Prostate gland (tissue), 2 donors: ENCODE results near the gene SIRT2. TPM values are rescaled to one million over a fixed set of nuclear protein-coding genes. Genes with fewer than 3 reads are reported as not detected.
"Not testable (repeated sequence)": the region's sequence is repeated elsewhere in the genome, so short reads cannot be mapped to it uniquely, and the experiment has no call there.

Experiments
- DNase-seq: peaks from one replicate; pipeline ENCODE4 v3.0.0-alpha.2; 2019; ENCODE audit warnings: low spot score
- H3K27ac ChIP-seq, 2 donors: fragments of 200-600 bp; sonication (generic); 2 replicates each; pipeline ENCODE4 v1.5.1; 2017 to 2019
- H3K27me3 ChIP-seq: fragments of 200-600 bp; sonication (generic); replicated peaks from 2 replicates; pipeline ENCODE4 v1.5.1; 2019; ENCODE audit not compliant: insufficient read depth
- H3K36me3 ChIP-seq, 2 donors: fragments of 200-600 bp; sonication (generic); 1 replicate in 1 of 2; 2 replicates in 1 of 2; pipeline versions ENCODE4 v1.5.1 to v1.8.1; 2017 to 2019
- H3K4me1 ChIP-seq: fragments of 200-600 bp; sonication (generic); replicated peaks from 2 replicates; pipeline ENCODE4 v1.5.1; 2019
- H3K4me3 ChIP-seq, 2 donors: fragments of 200-600 bp; sonication (generic); 2 replicates each; pipeline ENCODE4 v1.5.1; 2017 to 2019
- H3K9me3 ChIP-seq: fragments of 200-600 bp; sonication (generic); 2 replicates; pipeline ENCODE4 v1.5.1; 2017
- POLR2A ChIP-seq: fragments of 450-650 bp; IDR thresholded peaks from one replicate; pipeline ENCODE4 v1.6.1; 2016; ENCODE audit warnings: antibody characterized with exemption, mild to moderate bottlenecking
- POLR2AphosphoS5 ChIP-seq: sonication (generic); formaldehyde crosslinking; IDR thresholded peaks from one replicate; pipeline ENCODE4 v1.6.1; 2017; ENCODE audit warnings: antibody characterized with exemption
- WGBS: methylation state at CpG from one replicate; pipeline ENCODE4 v1.1.5; 2018; 5-methylcytosine and 5-hydroxymethylcytosine counted together
- intact Hi-C: fragments of 100-400 bp; cut with DNase I; formaldehyde crosslinking; loops from one replicate; pipeline ENCODE4 v1.14.2; 2022
- total RNA-seq, 2 donors: library from RNA; depleted of rRNA; stranded (reverse); fragments of >200 nt; gene quantifications; one replicate each; pipeline ENCODE4 v1.1.0, GENCODE V29; 2016
- TF ChIP-seq, protein P1 (sequence below), 4 experiments: fragments of 200-600 bp in 2 of 4; fragments of 450-650 bp in 2 of 4; sonication (generic) in 2 of 4; IDR thresholded peaks; 1 replicate in 3 of 4; 2 replicates in 1 of 4; pipeline ENCODE4 v1.5.1; 2016 to 2019; ENCODE audit warnings: antibody characterized with exemption in 4 of 4, mild to moderate bottlenecking in 2 of 4, moderate library complexity in 2 of 4

SIRT2 gene
- total RNA-seq, 2 donors from 2014 or later = 55.8 to 89.0 TPM

DNA sequence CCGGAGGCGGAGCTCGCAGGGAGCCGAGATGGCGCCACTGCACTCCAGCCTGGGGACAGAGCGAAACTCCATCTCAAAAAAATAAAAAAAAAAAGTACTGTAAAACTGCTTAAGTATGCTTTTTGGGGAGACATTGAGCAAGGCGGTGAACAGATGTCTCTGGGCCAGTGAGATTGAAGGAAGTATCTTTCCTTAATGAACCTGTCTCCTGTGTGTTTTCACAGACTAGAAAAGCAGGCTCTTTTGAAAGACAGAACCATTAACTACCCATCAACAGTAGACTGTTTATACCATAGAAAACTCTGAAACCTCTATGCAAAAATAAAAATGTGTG, 66.4 kb downstream of the SIRT2 start:
- H3K9me3 ChIP-seq = no peaks in the 10 kb centered on the region
- intact Hi-C loops = loop anchor here (10.0 kb wide), 2 partner anchors 108 to 188 kb away; partner anchors contain the start of gene ACTN4
- no peaks in the 10 kb centered on the region for H3K27me3 ChIP-seq
- H3K27ac ChIP-seq = peak overlapping the region in 1 of 2 donors; percentile 88
- peaks cover 0 to 9% of the 10 kb centered on the region in 2 donors for H3K36me3 ChIP-seq
- DNase-seq = no peak
- TF ChIP-seq POLR2A = no peak
- TF ChIP-seq, protein P1, sequence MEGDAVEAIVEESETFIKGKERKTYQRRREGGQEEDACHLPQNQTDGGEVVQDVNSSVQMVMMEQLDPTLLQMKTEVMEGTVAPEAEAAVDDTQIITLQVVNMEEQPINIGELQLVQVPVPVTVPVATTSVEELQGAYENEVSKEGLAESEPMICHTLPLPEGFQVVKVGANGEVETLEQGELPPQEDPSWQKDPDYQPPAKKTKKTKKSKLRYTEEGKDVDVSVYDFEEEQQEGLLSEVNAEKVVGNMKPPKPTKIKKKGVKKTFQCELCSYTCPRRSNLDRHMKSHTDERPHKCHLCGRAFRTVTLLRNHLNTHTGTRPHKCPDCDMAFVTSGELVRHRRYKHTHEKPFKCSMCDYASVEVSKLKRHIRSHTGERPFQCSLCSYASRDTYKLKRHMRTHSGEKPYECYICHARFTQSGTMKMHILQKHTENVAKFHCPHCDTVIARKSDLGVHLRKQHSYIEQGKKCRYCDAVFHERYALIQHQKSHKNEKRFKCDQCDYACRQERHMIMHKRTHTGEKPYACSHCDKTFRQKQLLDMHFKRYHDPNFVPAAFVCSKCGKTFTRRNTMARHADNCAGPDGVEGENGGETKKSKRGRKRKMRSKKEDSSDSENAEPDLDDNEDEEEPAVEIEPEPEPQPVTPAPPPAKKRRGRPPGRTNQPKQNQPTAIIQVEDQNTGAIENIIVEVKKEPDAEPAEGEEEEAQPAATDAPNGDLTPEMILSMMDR (IDR thresholded peaks at IDR 0.05) = no peak
- no peak for TF ChIP-seq POLR2AphosphoS5
- WGBS = 96% methylated on average over 7 of the region's 7 CpGs
- peaks cover 27% of the 10 kb centered on the region for H3K4me1 ChIP-seq
- H3K4me3 ChIP-seq = no peak overlapping the region

- no peaks in the 10 kb centered on the region for H3K9me3 ChIP-seq
- H3K27ac ChIP-seq = peak overlapping the region; percentile 88 to 89
- peak; percentile 65 for DNase-seq
- WGBS = 2% methylated on average over 16 of the region's 16 CpGs
- TF ChIP-seq POLR2AphosphoS5 (no peak), POLR2A (no peak)
- TF ChIP-seq, protein P1 (IDR thresholded peaks at IDR 0.05) = no peak
- peaks cover 0 to 2% of the 10 kb centered on the region in 2 donors for H3K36me3 ChIP-seq
- intact Hi-C loops = loop anchor here (10.0 kb wide), 2 partner anchors 106 to 186 kb away; partner anchors contain the start of gene ACTN4
- H3K4me3 ChIP-seq = peak overlapping the region; percentile 57 to 58
- H3K4me1 ChIP-seq = peaks cover 16% of the 10 kb centered on the region
- no peaks in the 10 kb centered on the region for H3K27me3 ChIP-seq
Observed at GRCh38 chr19:38831142-38831605, 68.2 kb downstream of the SIRT2 start.

DNA sequence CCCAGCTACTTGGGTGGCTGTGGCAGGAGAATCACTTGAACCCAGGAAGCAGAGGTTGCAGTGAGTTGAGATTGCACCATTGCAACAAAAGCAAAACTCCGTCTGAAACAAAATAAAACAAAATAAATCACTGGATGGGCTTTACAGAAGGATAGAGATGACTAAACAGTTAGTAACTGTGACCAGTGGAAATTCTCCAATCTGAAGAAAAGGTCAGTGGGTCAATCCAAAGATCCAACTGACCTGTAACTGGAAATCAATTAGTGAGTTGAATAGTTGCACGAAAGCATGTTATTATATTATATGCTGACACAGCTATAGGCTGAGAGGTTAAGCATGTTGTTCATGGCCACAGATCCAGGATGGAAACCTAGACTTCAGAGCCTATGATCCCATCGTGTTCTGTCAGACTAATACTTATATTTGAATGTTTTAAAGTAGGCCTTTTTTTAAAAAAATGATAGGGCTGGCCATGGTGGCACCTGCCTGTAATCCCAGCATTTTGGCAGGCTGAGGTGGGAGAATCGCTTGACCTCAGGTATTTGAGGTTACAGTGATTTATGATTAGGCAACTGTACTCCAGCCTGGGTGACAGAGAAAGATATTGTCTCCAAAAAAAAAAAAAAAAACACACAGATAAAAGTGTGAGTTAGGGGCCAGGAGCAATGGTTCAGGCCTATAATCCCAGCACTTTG, 69.2 kb downstream of the SIRT2 start:
- no peak for TF ChIP-seq POLR2A
- TF ChIP-seq, protein P1 (IDR thresholded peaks at IDR 0.05) = no peak
- TF ChIP-seq POLR2AphosphoS5 = no peak
- intact Hi-C loops = loop anchor here (10.0 kb wide), 2 partner anchors 105 to 185 kb away; partner anchors contain the start of gene ACTN4
- Histone ChIP-seq H3K27me3 (no peaks in the 10 kb centered on the region), H3K36me3 (no peaks in the 10 kb centered on the region), H3K4me1 (peaks cover 7% of the 10 kb centered on the region), H3K27ac (no peak overlapping the region), H3K4me3 (no peak overlapping the region), H3K9me3 (no peaks in the 10 kb centered on the region)
- DNase-seq = no peak
- WGBS = 80% methylated on average over 4 of the region's 4 CpGs

- intact Hi-C loops, H3K9me3 ChIP-seq, H3K4me1 ChIP-seq, H3K36me3 ChIP-seq, DNase-seq, H3K27ac ChIP-seq, H3K4me3 ChIP-seq, H3K27me3 ChIP-seq: not testable (repeated sequence)
- WGBS = 95% methylated on average over 7 of the region's 7 CpGs
Observed at GRCh38 chr19:38829203-38829602, 70.2 kb downstream of the SIRT2 start.

Other genes with a start within 250 kb of the SIRT2 start
- 1 to 10 TPM; 2.3 to 6.0 TPM for gene CAPN12, start 155.1 kb downstream of the SIRT2 start, total RNA-seq
- gene LGALS7, start 126.1 kb downstream of the SIRT2 start, total RNA-seq = not detected
- gene LGALS7B, start 110.4 kb downstream of the SIRT2 start, total RNA-seq = 1 to 10 TPM; 3.8 to 9.8 TPM
- 1 to 10 TPM in 1 of 2 donors, under 1 TPM in 1; 0.91 to 3.7 TPM for gene LGALS4, start 86.7 kb downstream of the SIRT2 start, total RNA-seq
- 100 to 1,000 TPM; 129 to 158 TPM for gene ECH1, start 67.8 kb downstream of the SIRT2 start, total RNA-seq
- 100 to 1,000 TPM; 210 to 231 TPM for gene HNRNPL, start 49.6 kb downstream of the SIRT2 start, total RNA-seq
- 10 to 100 TPM in 1 of 2 donors, 1 to 10 TPM in 1; 3.1 to 10.2 TPM for gene RINL, start 21.3 kb downstream of the SIRT2 start, total RNA-seq
- gene NFKBIB, start 351 bp upstream of the SIRT2 start, total RNA-seq = 10 to 100 TPM; 29.8 to 50.6 TPM
- gene CCER2, start 12.6 kb upstream of the SIRT2 start, total RNA-seq = 1 to 10 TPM in 1 of 2 donors, not detected in 1; 3.0 TPM
- gene SARS2, start 31.1 kb upstream of the SIRT2 start, total RNA-seq = 10 to 100 TPM; 23.3 to 57.5 TPM
- 10 to 100 TPM; 32.0 to 41.5 TPM for gene MRPS12, start 31.3 kb upstream of the SIRT2 start, total RNA-seq
- gene FBXO17, start 76.1 kb upstream of the SIRT2 start, total RNA-seq = 10 to 100 TPM; 25.9 to 40.5 TPM
- 10 to 100 TPM; 15.9 to 26.4 TPM for gene FBXO27, start 132.9 kb upstream of the SIRT2 start, total RNA-seq
- under 1 TPM in 1 of 2 donors, not detected in 1; 0.80 TPM for gene ACP7, start 184.8 kb upstream of the SIRT2 start, total RNA-seq
- gene PAK4, start 226.2 kb upstream of the SIRT2 start, total RNA-seq = 100 to 1,000 TPM; 111 to 123 TPM